ENCODE measurements around the gene TEX53. TPM values are rescaled to one million over a fixed set of nuclear protein-coding genes. Genes with fewer than 3 reads are reported as not detected.

TEX53 gene
- polyA plus RNA-seq (2013, experiment 1 of 2): not detected
- not detected for polyA plus RNA-seq (2013, experiment 2 of 2)

GRCh38 chr9:114657705-114658104 lies at the start of gene TEX53:
Gene TEX53 (minus strand): TSS chr9:114657805. CDS start chr9:114657774, 31 bp downstream.
- H3K4me3 ChIP-seq (ENCODE audit: low read length): no peak within 1 kb of the TSS
- H2BK15ac ChIP-seq (replicated peaks; ENCODE audit: low read depth): no peak within 1 kb of the TSS
- DNase-seq: no peak

GRCh38 chr9:114706711-114707110 lies 49.1 kb upstream of the TEX53 start:
- Histone ChIP-seq H3K4me2 (ENCODE audit: low read length) (no peak overlapping the region), H3K4ac (ENCODE audit: low read depth, low read length) (no peak overlapping the region), H3K23ac (ENCODE audit: low read length) (no peak overlapping the region), H3K18ac (ENCODE audit: low read length) (no peak overlapping the region), H3K36me3 (ENCODE audit: control insufficient read depth, insufficient read depth, low read length) (no peaks in the 10 kb centered on the region), H3K27ac (ENCODE audit: low read depth, low read length) (no peak overlapping the region), H2BK5ac (ENCODE audit: low read length) (no peak overlapping the region), H2BK15ac (replicated peaks; ENCODE audit: low read depth) (no peak overlapping the region), H3K27me3 (ENCODE audit: insufficient read depth, low read length, poor library complexity) (no peaks in the 10 kb centered on the region), H3K79me2 (ENCODE audit: control insufficient read depth, insufficient read depth, low read length) (no peaks in the 10 kb centered on the region), H3K4me1 (ENCODE audit: control insufficient read depth, low read depth, low read length) (no peaks in the 10 kb centered on the region), H3K4me3 (ENCODE audit: low read length) (no peak overlapping the region), H4K5ac (ENCODE audit: low read length) (no peak overlapping the region), H4K8ac (ENCODE audit: low read depth, low read length) (no peak overlapping the region), H3K79me1 (ENCODE audit: low read length) (no peaks in the 10 kb centered on the region), H3K56ac (ENCODE audit: low read length) (no peak overlapping the region), H3K9ac (ENCODE audit: low read length) (no peak overlapping the region), H2AK5ac (ENCODE audit: low read length) (no peak overlapping the region), H2BK120ac (ENCODE audit: low read depth, low read length) (no peak overlapping the region)
- no peak for DNase-seq
- WGBS (ENCODE audit: extremely low coverage, insufficient coverage, low lambda C conversion rate): no CpG with 5 or more reads among the region's 2 CpGs

More at GRCh38 chr9:114657705-114658104, at the start of gene TEX53:
- Histone ChIP-seq H3K36me3 (ENCODE audit: control insufficient read depth, insufficient read depth, low read length) (no peaks in the 10 kb centered on the region), H4K8ac (ENCODE audit: low read depth, low read length) (no peak within 1 kb of the TSS), H3K23ac (ENCODE audit: low read length) (no peak within 1 kb of the TSS), H3K27ac (ENCODE audit: low read depth, low read length) (no peak within 1 kb of the TSS), H2AK5ac (ENCODE audit: low read length) (no peak within 1 kb of the TSS), H4K5ac (ENCODE audit: low read length) (no peak within 1 kb of the TSS), H3K4me2 (ENCODE audit: low read length) (no peak within 1 kb of the TSS), H3K4ac (ENCODE audit: low read depth, low read length) (no peak within 1 kb of the TSS), H3K79me2 (ENCODE audit: control insufficient read depth, insufficient read depth, low read length) (no peaks in the 10 kb centered on the region), H3K4me1 (ENCODE audit: control insufficient read depth, low read depth, low read length) (no peaks in the 10 kb centered on the region), H2BK120ac (ENCODE audit: low read depth, low read length) (no peak within 1 kb of the TSS), H2BK5ac (ENCODE audit: low read length) (no peak within 1 kb of the TSS), H3K18ac (ENCODE audit: low read length) (no peak within 1 kb of the TSS), H3K9ac (ENCODE audit: low read length) (no peak within 1 kb of the TSS), H3K56ac (ENCODE audit: low read length) (no peak within 1 kb of the TSS), H3K27me3 (ENCODE audit: insufficient read depth, low read length, poor library complexity) (no peaks in the 10 kb centered on the region), H3K79me1 (ENCODE audit: low read length) (no peaks in the 10 kb centered on the region)
- whole genome bisulfite sequencing (ENCODE audit: extremely low coverage, insufficient coverage, low lambda C conversion rate): no CpG with 5 or more reads among the region's 6 CpGs

- H3K23ac ChIP-seq (ENCODE audit: low read length): no peak overlapping the region
- H3K79me2 ChIP-seq (ENCODE audit: control insufficient read depth, insufficient read depth, low read length): no peaks in the 10 kb centered on the region
- no peak overlapping the region for H3K18ac ChIP-seq (ENCODE audit: low read length)
- no peak overlapping the region for H3K4me2 ChIP-seq (ENCODE audit: low read length)
- no peak overlapping the region for H3K27ac ChIP-seq (ENCODE audit: low read depth, low read length)
- H2BK5ac ChIP-seq (ENCODE audit: low read length): no peak overlapping the region
- H2AK5ac ChIP-seq (ENCODE audit: low read length): no peak overlapping the region
- no peak for DNase-seq
- no peak overlapping the region for H2BK15ac ChIP-seq (replicated peaks; ENCODE audit: low read depth)
- H3K4me1 ChIP-seq (ENCODE audit: control insufficient read depth, low read depth, low read length): peaks cover 3% of the 10 kb centered on the region
- H3K9ac ChIP-seq (ENCODE audit: low read length): no peak overlapping the region
- H2BK120ac ChIP-seq (ENCODE audit: low read depth, low read length): no peak overlapping the region
- H3K79me1 ChIP-seq (ENCODE audit: low read length): no peaks in the 10 kb centered on the region
- no peak overlapping the region for H3K56ac ChIP-seq (ENCODE audit: low read length)
- H3K4ac ChIP-seq (ENCODE audit: low read depth, low read length): no peak overlapping the region
- no peak overlapping the region for H3K4me3 ChIP-seq (ENCODE audit: low read length)
- H3K36me3 ChIP-seq (ENCODE audit: control insufficient read depth, insufficient read depth, low read length): no peaks in the 10 kb centered on the region
- no peak overlapping the region for H4K8ac ChIP-seq (ENCODE audit: low read depth, low read length)
- no peaks in the 10 kb centered on the region for H3K27me3 ChIP-seq (ENCODE audit: insufficient read depth, low read length, poor library complexity)
- H4K5ac ChIP-seq (ENCODE audit: low read length): no peak overlapping the region
These were observed 44.4 kb upstream of the TEX53 start for GRCh38 chr9:114701988-114702387.

- Histone ChIP-seq H3K4ac (ENCODE audit: low read depth, low read length) (no peak overlapping the region), H4K5ac (ENCODE audit: low read length) (no peak overlapping the region), H2AK5ac (ENCODE audit: low read length) (no peak overlapping the region), H3K23ac (ENCODE audit: low read length) (no peak overlapping the region), H3K9ac (ENCODE audit: low read length) (no peak overlapping the region), H2BK15ac (replicated peaks; ENCODE audit: low read depth) (no peak overlapping the region), H2BK5ac (ENCODE audit: low read length) (no peak overlapping the region), H3K4me3 (ENCODE audit: low read length) (no peak overlapping the region), H3K79me1 (ENCODE audit: low read length) (no peaks in the 10 kb centered on the region), H3K18ac (ENCODE audit: low read length) (no peak overlapping the region), H3K36me3 (ENCODE audit: control insufficient read depth, insufficient read depth, low read length) (no peaks in the 10 kb centered on the region), H2BK120ac (ENCODE audit: low read depth, low read length) (no peak overlapping the region), H3K27me3 (ENCODE audit: insufficient read depth, low read length, poor library complexity) (no peaks in the 10 kb centered on the region), H3K4me2 (ENCODE audit: low read length) (no peak overlapping the region), H3K27ac (ENCODE audit: low read depth, low read length) (no peak overlapping the region), H3K56ac (ENCODE audit: low read length) (no peak overlapping the region), H3K4me1 (ENCODE audit: control insufficient read depth, low read depth, low read length) (peaks cover 3% of the 10 kb centered on the region), H3K79me2 (ENCODE audit: control insufficient read depth, insufficient read depth, low read length) (no peaks in the 10 kb centered on the region), H4K8ac (ENCODE audit: low read depth, low read length) (no peak overlapping the region)
- DNase-seq: no peak
- WGBS (ENCODE audit: extremely low coverage, insufficient coverage, low lambda C conversion rate): no CpG with 5 or more reads among the region's 4 CpGs
These were observed 40.3 kb upstream of the TEX53 start for GRCh38 chr9:114697951-114698351.

GRCh38 chr9:114696814-114697544 lies 39.4 kb upstream of the TEX53 start:
- H3K23ac ChIP-seq (ENCODE audit: low read length): no peak overlapping the region
- H3K79me2 ChIP-seq (ENCODE audit: control insufficient read depth, insufficient read depth, low read length): no peaks in the 10 kb centered on the region
- WGBS (ENCODE audit: extremely low coverage, insufficient coverage, low lambda C conversion rate): no CpG with 5 or more reads among the region's 7 CpGs
- no peak overlapping the region for H2BK120ac ChIP-seq (ENCODE audit: low read depth, low read length)
- H4K8ac ChIP-seq (ENCODE audit: low read depth, low read length): no peak overlapping the region
- H3K27me3 ChIP-seq (ENCODE audit: insufficient read depth, low read length, poor library complexity): no peaks in the 10 kb centered on the region
- peaks cover 3% of the 10 kb centered on the region for H3K4me1 ChIP-seq (ENCODE audit: control insufficient read depth, low read depth, low read length)
- no peak overlapping the region for H4K5ac ChIP-seq (ENCODE audit: low read length)
- no peak for DNase-seq
- H3K56ac ChIP-seq (ENCODE audit: low read length): no peak overlapping the region
- H3K4me3 ChIP-seq (ENCODE audit: low read length): no peak overlapping the region
- no peaks in the 10 kb centered on the region for H3K36me3 ChIP-seq (ENCODE audit: control insufficient read depth, insufficient read depth, low read length)
- no peak overlapping the region for H2BK15ac ChIP-seq (replicated peaks; ENCODE audit: low read depth)
- H3K4me2 ChIP-seq (ENCODE audit: low read length): no peak overlapping the region
- H3K18ac ChIP-seq (ENCODE audit: low read length): no peak overlapping the region
- no peak overlapping the region for H2BK5ac ChIP-seq (ENCODE audit: low read length)
- no peak overlapping the region for H3K27ac ChIP-seq (ENCODE audit: low read depth, low read length)
- H3K79me1 ChIP-seq (ENCODE audit: low read length): no peaks in the 10 kb centered on the region
- H3K9ac ChIP-seq (ENCODE audit: low read length): no peak overlapping the region
- no peak overlapping the region for H3K4ac ChIP-seq (ENCODE audit: low read depth, low read length)
- no peak overlapping the region for H2AK5ac ChIP-seq (ENCODE audit: low read length)

- Histone ChIP-seq H3K36me3 (ENCODE audit: control insufficient read depth, insufficient read depth, low read length) (no peaks in the 10 kb centered on the region), H3K27me3 (ENCODE audit: insufficient read depth, low read length, poor library complexity) (no peaks in the 10 kb centered on the region), H2BK120ac (ENCODE audit: low read depth, low read length) (no peak overlapping the region), H2BK5ac (ENCODE audit: low read length) (no peak overlapping the region), H4K5ac (ENCODE audit: low read length) (no peak overlapping the region), H3K27ac (ENCODE audit: low read depth, low read length) (no peak overlapping the region), H3K4ac (ENCODE audit: low read depth, low read length) (no peak overlapping the region), H2AK5ac (ENCODE audit: low read length) (no peak overlapping the region), H2BK15ac (replicated peaks; ENCODE audit: low read depth) (no peak overlapping the region), H3K23ac (ENCODE audit: low read length) (no peak overlapping the region), H3K9ac (ENCODE audit: low read length) (no peak overlapping the region), H3K56ac (ENCODE audit: low read length) (no peak overlapping the region), H3K4me3 (ENCODE audit: low read length) (no peak overlapping the region), H3K4me2 (ENCODE audit: low read length) (no peak overlapping the region), H3K18ac (ENCODE audit: low read length) (no peak overlapping the region), H3K4me1 (ENCODE audit: control insufficient read depth, low read depth, low read length) (peaks cover 3% of the 10 kb centered on the region), H4K8ac (ENCODE audit: low read depth, low read length) (no peak overlapping the region), H3K79me2 (ENCODE audit: control insufficient read depth, insufficient read depth, low read length) (no peaks in the 10 kb centered on the region), H3K79me1 (ENCODE audit: low read length) (no peaks in the 10 kb centered on the region)
- no peak for DNase-seq
- no CpG with 5 or more reads among the region's 2 CpGs for WGBS (ENCODE audit: extremely low coverage, insufficient coverage, low lambda C conversion rate)
These were observed 38.3 kb upstream of the TEX53 start for GRCh38 chr9:114695948-114696347.

All from mesendoderm (in vitro differentiated cells).